Kidney capillary endothelial cell (primary cell): Measurements from ENCODE around the gene MS4A18.
A peak's percentile ranks its signal among the peaks of the same experiment; 100 is the strongest.
"Not testable (repeated sequence)": the region's sequence is repeated elsewhere in the genome, so short reads cannot be mapped to it uniquely, and the experiment has no call there.

Experiments
- DNase-seq: peaks from one replicate; pipeline ENCODE4 v3.0.0-alpha.2; 2018; ENCODE audit warnings: low spot score

The MS4A18 gene

GRCh38 chr11:60724420-60724819 lies at the start of gene MS4A18:
MS4A18 (plus strand) TSS chr11:60724720.
- DNase-seq: no peak

- DNase-seq: not testable (repeated sequence)
Measured at GRCh38 chr11:60678231-60678630, 46.3 kb upstream of the MS4A18 start.

- DNase-seq: no peak
Measured at GRCh38 chr11:60679879-60680278, 44.6 kb upstream of the MS4A18 start.

DNA sequence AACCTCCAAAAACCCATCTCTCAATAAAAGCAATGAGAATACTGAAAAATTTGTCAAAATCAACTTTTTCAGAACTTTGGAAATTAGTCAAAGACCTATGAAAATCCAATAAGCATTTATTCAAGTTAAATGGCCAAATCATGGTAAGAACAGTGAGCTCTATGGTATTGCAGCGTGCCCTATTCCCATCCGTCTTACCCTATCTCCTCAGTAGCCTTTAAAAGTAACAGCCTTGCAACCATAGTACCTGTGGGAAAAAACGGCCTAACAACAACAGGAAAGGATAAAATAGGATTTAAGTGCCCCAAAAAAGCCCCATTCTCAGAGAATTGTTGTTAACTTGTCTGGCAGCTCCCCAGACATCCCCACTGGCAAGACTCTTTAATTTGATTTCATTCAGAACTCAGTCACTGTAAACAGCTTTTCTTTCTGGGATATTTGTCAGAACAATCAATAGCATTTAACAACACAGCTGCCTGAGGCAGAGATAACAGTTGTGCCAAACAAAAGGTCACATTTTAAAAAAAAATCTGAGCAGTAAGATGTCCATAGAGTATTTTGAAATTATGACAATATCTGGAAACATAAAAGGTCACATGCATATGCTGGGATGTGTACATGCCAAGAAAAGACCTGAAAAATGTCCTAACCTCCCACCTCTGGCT lies 43.9 kb upstream of the MS4A18 start:
- no peak for DNase-seq

DNA sequence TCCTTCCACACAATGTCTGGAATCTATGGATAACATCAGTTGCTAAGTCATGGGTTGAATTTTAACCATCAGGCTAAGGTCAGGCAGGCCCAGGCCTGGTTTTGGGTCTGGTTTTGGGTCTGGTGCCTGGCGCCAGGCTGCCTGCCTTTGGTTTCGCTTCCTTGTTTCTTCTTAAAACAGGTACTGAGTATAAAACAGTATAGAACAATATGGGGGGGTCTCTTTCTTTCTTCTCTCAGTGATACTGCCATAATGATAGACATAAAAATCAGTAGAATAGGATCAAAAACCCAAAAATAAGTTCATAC lies 40.0 kb upstream of the MS4A18 start:
- not testable (repeated sequence) for DNase-seq

DNA sequence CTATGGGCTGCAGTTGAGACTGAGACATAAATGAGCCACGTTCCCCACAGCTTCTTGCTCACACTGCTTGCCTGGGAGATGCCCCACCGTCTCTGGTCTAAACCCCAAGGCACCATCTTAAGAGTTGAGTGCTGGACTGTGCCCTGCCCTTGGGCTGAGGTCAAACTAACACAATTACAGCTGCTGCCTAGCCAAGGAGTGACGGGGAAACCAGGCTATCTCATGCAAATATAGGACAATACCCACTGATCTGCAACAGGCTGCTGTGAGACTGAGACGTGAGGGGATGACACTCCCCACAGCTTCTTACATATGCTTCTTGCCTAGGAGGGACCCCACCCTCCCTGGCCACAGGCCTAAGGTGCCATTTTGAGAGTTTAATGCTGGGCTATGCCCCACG lies 32.9 kb upstream of the MS4A18 start:
- DNase-seq: no peak

DNA sequence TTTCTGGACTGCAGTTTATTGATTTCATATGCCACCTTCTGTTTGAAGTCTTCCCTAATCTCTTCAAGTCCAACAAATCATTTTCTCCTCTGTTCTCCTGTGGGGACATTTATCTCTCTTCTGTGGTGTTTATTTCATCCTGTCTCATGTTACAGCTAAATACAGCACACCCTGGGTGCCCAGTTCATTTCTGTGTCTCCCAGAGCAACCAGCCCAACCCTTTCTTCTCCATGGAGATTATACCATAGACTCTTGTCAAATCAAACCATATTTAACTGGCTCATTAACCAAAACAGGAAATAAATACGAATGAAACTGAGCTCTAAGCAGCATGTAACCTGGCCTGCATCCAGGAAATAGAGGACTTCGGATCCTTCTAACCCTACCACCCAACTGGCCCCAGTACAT lies 25.2 kb upstream of the MS4A18 start, which contains the start of gene MS4A8:
MS4A8 (plus strand) TSS at position 329 of the 408 bp plus-strand sequence. CDS start 1,249 bp downstream, outside the sequence.
- DNase-seq: no peak

DNA sequence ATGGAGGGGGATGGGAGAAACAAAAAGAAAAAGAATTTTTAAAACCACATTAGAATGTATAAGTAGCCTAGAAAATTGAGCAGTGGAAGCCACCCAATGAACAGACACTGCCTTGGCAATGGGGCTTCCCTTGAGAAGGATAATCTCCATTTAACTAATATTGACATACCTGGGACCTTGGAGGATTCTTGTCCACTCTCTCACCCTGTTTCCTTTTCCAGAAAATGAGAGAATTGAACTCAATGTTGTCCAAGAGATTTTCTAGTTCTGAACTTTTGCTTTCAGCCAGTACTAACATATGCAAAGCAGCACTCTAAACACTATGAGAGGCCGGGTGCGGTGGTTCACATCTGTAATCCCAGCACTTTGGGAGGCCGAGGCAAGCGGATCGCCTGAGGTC lies 24.6 kb upstream of the MS4A18 start:
- no peak for DNase-seq

- DNase-seq: peak; percentile 5
Measured at GRCh38 chr11:60700689-60701468, 23.6 kb upstream of the MS4A18 start.

DNA sequence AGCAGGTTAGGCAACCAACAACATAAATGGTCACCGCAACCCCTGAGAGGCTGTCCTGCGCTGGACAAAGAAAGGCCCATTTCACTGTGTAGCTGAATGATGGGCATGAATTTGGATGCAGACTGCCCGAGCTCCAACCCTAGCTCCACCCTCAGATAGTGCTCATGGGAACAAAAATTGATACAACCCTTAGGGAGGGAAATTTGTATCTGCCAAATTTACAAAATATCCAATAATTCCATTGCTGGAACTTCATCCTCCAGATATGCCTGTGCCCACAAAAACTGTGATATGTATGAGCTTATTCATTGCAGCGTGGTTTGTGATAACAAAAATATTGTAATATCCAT lies 23.1 kb upstream of the MS4A18 start:
- DNase-seq: no peak

DNA sequence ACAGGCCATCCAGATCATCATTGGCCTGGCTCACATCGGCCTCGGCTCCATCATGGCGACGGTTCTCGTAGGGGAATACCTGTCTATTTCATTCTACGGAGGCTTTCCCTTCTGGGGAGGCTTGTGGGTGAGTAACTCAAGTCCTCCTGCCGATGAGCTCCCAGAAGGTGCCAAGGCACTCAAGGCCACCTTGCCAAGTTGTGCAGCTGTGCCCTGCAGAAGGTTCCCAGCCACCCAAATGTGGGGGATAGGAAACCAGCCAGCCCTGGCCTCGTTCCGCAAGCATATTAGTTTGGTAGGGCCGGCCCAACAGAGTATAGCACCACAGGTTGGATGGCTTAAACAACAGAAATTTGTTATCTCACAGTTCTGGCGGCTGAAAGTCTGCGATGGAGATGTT lies 21.1 kb upstream of the MS4A18 start:
- DNase-seq: no peak

DNA sequence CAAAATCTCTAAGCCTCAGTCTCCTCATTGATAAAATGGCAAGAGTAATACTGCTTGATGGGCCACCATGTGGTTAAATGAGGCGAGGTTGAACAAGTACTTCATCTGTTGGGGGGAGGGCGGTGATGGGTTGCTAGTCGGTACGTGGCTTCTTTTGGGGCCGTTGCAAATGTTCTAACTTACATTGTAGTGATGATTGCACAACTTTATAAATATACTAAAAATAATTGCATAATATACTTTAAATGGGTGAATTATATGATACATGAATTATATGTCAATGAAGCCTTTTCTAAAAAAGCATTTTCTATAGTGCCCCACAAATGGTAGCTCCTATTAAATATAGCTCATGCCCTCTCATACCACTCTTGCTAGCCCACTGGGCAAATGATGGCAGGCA lies 18.6 kb upstream of the MS4A18 start:
- no peak for DNase-seq

- no peak for DNase-seq
Measured at GRCh38 chr11:60706931-60707330, 17.6 kb upstream of the MS4A18 start.

GRCh38 chr11:60710482-60710881 lies 14.0 kb upstream of the MS4A18 start:
- no peak for DNase-seq

DNA sequence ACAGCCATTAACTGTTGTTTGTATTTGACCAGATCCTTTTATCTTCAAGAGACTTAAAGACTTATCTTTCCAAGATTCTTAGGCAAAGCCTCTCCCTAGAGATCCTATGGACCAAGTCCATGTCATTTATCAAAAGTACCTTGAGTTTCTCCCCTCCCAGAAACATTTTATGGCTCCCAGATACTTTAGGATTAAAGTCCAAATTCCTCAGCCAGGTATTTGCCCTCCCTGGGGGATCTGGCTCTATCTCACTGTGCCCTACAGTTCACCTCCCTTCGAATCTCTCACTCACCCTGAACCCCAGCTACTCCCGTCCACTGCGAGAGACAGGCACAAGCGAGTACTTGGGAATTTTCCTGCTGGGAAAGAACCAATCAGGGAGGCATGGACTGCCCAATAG lies 13.2 kb upstream of the MS4A18 start:
- DNase-seq: no peak

DNA sequence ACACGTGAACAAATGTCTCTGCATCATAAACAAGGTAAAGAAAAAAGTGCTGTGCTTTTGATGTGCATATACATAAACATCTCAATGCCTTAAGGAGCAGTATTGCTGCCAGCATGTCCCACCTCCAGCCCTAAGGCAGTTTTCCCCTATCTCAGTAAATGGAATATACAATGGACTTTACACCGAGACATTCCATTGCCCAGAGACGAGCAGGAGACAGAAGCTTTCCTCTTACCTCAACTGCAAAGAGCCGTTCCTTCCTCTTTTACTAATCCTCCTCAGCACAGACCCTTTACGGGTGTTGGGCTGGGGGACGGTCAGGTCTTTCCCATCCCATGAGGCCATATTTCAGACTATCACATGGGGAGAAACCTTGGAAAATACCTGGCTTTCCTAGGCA lies 11.1 kb upstream of the MS4A18 start:
- not testable (repeated sequence) for DNase-seq

GRCh38 chr11:60717956-60718355 lies 6.6 kb upstream of the MS4A18 start:
- no peak for DNase-seq

GRCh38 chr11:60718524-60719316 lies 5.8 kb upstream of the MS4A18 start:
- DNase-seq: no peak

DNA sequence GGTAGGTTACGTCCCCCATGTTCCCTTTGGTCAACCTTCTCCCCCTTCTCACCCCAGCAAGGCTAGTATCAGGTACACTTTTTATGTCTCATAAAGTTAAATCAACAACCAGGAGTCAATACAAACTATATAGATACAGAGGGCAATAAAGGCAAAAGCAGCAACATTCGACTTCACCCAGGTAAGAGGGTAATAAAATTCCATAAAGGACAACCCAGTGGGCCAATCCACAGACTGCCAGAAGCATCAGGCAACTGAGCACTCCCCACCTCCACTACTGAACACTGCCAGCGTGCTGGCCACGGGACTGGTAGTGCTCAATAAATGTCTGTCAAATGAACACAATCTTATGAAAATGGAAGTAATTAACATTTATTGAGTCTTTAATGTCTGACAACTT lies 5.1 kb upstream of the MS4A18 start:
- no peak for DNase-seq

DNA sequence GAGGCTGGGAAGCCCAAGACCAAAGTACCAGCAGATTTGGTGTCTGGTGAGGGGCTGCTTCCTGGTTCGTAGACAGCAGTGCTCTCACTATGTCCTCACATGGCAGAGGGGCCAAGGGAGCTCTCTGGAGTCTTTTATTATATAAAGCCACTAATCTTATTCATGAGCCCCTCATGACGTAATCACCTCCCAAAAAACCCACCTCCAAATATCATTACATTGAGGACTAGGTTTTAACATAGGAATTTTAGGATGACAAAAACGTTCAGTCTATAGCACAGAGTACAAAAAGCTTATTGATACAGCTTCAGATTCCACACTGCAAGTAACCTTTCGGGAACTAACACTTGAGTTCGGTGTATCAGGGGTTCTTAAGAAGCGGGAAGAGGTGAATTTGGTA lies 4.1 kb upstream of the MS4A18 start:
- no peak for DNase-seq

DNA sequence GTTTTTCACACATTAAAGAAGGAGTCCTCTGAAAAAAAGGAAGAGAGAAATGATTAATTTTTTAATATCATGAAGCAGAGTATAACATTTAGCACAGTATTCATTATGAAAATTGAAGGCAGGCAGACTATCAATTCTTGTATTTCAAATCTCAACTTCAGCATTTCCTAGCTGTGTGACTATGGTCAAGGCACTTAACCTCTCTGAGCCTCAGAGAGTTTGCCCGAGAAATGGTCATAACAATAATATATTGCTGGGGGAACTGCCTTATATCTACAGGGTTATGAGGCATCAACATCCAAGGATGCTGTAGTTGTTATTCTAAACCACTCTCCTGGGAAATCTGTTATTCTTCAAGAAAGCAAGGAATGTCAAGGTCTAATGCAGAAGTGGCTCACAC lies 1.1 kb downstream of the MS4A18 start:
- DNase-seq: no peak

GRCh38 chr11:60731586-60731985 lies 7.1 kb downstream of the MS4A18 start:
- DNase-seq: no peak

DNA sequence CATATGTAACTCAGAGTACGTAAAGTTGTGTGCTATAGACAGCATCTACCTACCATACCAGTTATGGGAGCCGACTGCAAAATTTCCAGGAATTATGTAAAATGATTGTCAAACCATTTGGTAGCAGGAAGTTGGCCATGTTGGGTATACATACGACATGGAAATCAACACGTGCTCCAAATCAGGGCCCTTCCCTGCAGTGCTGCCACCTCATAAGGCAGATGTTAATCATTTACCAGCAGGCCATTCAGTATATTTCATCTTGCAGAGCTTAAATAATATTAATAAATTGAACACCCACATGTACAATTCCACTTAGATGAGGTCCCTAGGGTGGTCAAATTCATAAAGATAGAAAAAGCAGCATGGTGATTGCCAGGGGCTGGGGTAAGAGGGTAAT lies 9.8 kb downstream of the MS4A18 start:
- no peak for DNase-seq
